GM12878 (cell line): ENCODE data around the gene PTTG1.

ENCODE experiments used
- CHD2 ChIP-seq: IDR thresholded peaks from 2 replicates; pipeline ENCODE4 v1.6.1; 2011; ENCODE audit warnings: low read depth, low read length, improper control_type of control experiment, borderline replicate concordance
- MYC ChIP-seq: IDR thresholded peaks from 2 replicates; pipeline ENCODE4 v1.6.1; 2011; ENCODE audit warnings: mild to moderate bottlenecking, low read length, moderate library complexity, inconsistent platforms; ENCODE audit not compliant: insufficient read depth, insufficient replicate concordance, insufficient read length, severe bottlenecking
- NFYA ChIP-seq: IDR thresholded peaks from 2 replicates; pipeline ENCODE4 v1.6.1; 2011; ENCODE audit warnings: low read depth, mild to moderate bottlenecking, low read length, improper control_type of control experiment, borderline replicate concordance
- RAD51 ChIP-seq: fragments of 450-650 bp; IDR thresholded peaks from 2 replicates; pipeline ENCODE4 v1.6.1; 2016; ENCODE audit warnings: moderate library complexity, mild to moderate bottlenecking, inconsistent platforms
- ZNF274 ChIP-seq: IDR thresholded peaks from one replicate; pipeline ENCODE4 v1.8.0; 2011; ENCODE audit not compliant: insufficient read length, insufficient read depth
- TF ChIP-seq, protein P1 (sequence below): IDR thresholded peaks from 2 replicates; pipeline ENCODE4 v1.6.1; 2011; ENCODE audit warnings: low read depth, mild to moderate bottlenecking, low read length, moderate library complexity, borderline replicate concordance; ENCODE audit errors: extremely low read depth
- TF ChIP-seq, protein P2 (sequence below): fragments of 450-650 bp; IDR thresholded peaks from 2 replicates; pipeline ENCODE4 v1.6.1; 2017; ENCODE audit warnings: mild to moderate bottlenecking, low read depth, inconsistent platforms; ENCODE audit not compliant: poor library complexity, severe bottlenecking

- no peak for TF ChIP-seq ZNF274
- TF ChIP-seq, protein P1, sequence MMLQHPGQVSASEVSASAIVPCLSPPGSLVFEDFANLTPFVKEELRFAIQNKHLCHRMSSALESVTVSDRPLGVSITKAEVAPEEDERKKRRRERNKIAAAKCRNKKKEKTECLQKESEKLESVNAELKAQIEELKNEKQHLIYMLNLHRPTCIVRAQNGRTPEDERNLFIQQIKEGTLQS, result no peak
- no peak for TF ChIP-seq NFYA
- TF ChIP-seq CHD2, result no peak
- TF ChIP-seq RAD51, result no peak
- TF ChIP-seq, protein P2, sequence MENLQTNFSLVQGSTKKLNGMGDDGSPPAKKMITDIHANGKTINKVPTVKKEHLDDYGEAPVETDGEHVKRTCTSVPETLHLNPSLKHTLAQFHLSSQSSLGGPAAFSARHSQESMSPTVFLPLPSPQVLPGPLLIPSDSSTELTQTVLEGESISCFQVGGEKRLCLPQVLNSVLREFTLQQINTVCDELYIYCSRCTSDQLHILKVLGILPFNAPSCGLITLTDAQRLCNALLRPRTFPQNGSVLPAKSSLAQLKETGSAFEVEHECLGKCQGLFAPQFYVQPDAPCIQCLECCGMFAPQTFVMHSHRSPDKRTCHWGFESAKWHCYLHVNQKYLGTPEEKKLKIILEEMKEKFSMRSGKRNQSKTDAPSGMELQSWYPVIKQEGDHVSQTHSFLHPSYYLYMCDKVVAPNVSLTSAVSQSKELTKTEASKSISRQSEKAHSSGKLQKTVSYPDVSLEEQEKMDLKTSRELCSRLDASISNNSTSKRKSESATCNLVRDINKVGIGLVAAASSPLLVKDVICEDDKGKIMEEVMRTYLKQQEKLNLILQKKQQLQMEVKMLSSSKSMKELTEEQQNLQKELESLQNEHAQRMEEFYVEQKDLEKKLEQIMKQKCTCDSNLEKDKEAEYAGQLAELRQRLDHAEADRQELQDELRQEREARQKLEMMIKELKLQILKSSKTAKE, result no peak
- TF ChIP-seq MYC, result no peak
Observed at GRCh38 chr5:160397492-160397891, 24.2 kb upstream of the PTTG1 start.
